A673 (cell line): ENCODE results near the gene PCDH17. TPM values are rescaled to one million over a fixed set of nuclear protein-coding genes. Genes with fewer than 3 reads are reported as not detected.

ENCODE experiments used
- BruUV-seq: library from RNA; stranded (reverse); fragments of 400-500 nt; replicated peaks from 2 replicates; lab custom pipeline; 2021; lab: Mats Ljungman, UMichigan
- CTCF ChIA-PET: fragments of 300-600 bp; sonication (Branson Sonifier 250); formaldehyde crosslinking; loops from one replicate; lab custom pipeline; 2022; ENCODE audit warnings: antibody characterized with exemption; lab: Charles Lee
- POLR2A ChIA-PET: fragments of 300-600 bp; sonication (Branson Sonifier 250); formaldehyde crosslinking; loops from one replicate; lab custom pipeline; 2022; ENCODE audit warnings: antibody characterized with exemption; ENCODE audit not compliant: low non-redundant PET; lab: Charles Lee
- DNase-seq: peaks from one replicate; pipeline ENCODE4 v3.0.0-alpha.2; 2015; ENCODE audit warnings: low spot score
- H3K27ac ChIP-seq: fragments of 200-600 bp; sonication (generic); 2 replicates; pipeline ENCODE4 v1.5.1; 2016; ENCODE audit warnings: mixed run types, low read depth, mild to moderate bottlenecking, mixed read lengths, antibody characterized with exemption, low read length; ENCODE audit not compliant: poor library complexity, severe bottlenecking
- H3K27me3 ChIP-seq: fragments of 200-600 bp; sonication (generic); replicated peaks from 2 replicates; pipeline ENCODE4 v1.6.1; 2017; ENCODE audit warnings: mixed run types, low read depth, mild to moderate bottlenecking, mixed read lengths, antibody characterized with exemption, low read length; ENCODE audit not compliant: insufficient read depth, poor library complexity
- H3K36me3 ChIP-seq: fragments of 200-600 bp; sonication (generic); 2 replicates; pipeline ENCODE4 v1.6.1; 2016; ENCODE audit warnings: mixed run types, mild to moderate bottlenecking, mixed read lengths, antibody characterized with exemption, low read length; ENCODE audit not compliant: insufficient read depth, poor library complexity, severe bottlenecking
- H3K4me1 ChIP-seq: fragments of 200-600 bp; sonication (generic); 2 replicates; pipeline ENCODE4 v1.6.1; 2017; ENCODE audit warnings: mixed run types, mild to moderate bottlenecking, mixed read lengths, antibody characterized with exemption, low read length; ENCODE audit not compliant: insufficient read depth, poor library complexity, severe bottlenecking
- H3K4me3 ChIP-seq: fragments of 200-600 bp; sonication (generic); 2 replicates; pipeline ENCODE4 v1.5.1; 2016; ENCODE audit warnings: low read depth, mixed run types, mild to moderate bottlenecking, mixed read lengths, low read length; ENCODE audit not compliant: poor library complexity, severe bottlenecking
- H3K9me3 ChIP-seq: fragments of 200-600 bp; sonication (generic); 2 replicates; pipeline ENCODE4 v1.6.1; 2016; ENCODE audit warnings: mixed run types, low read depth, mild to moderate bottlenecking, mixed read lengths, antibody characterized with exemption, low read length; ENCODE audit not compliant: poor library complexity, severe bottlenecking
- CTCF ChIP-seq: fragments of 300-800, 200-600 bp; sonication (generic); conservative IDR thresholded peaks from 2 replicates; pipeline ENCODE4 v1.5.1; 2017; ENCODE audit warnings: low read depth, mild to moderate bottlenecking, antibody characterized with exemption, low read length, moderate library complexity, mixed read lengths
- EZH2 ChIP-seq: fragments of 200-600 bp; sonication (generic); IDR thresholded peaks from 2 replicates; pipeline ENCODE4 v1.6.1; 2017; ENCODE audit warnings: borderline replicate concordance, low read depth, mild to moderate bottlenecking, mixed read lengths, antibody characterized with exemption, low read length; ENCODE audit not compliant: poor library complexity, severe bottlenecking
- intact Hi-C: fragments of 100-400 bp; cut with micrococcal nuclease; formaldehyde crosslinking; loops from one replicate; pipeline ENCODE4 v1.10.0; 2022; ENCODE audit not compliant: unreplicated experiment
- total RNA-seq: library from RNA; stranded (reverse); gene quantifications from 2 replicates; pipeline ENCODE4 v1.2.3, GENCODE V29; 2021

Gene PCDH17
- total RNA-seq, 1 experiment from 2014 or later: 79.5 TPM

- peaks cover 12% of the 10 kb centered on the region for H3K9me3 ChIP-seq
- no TSS peak for BruUV-seq
- H3K4me1 ChIP-seq: peaks cover 22% of the 10 kb centered on the region
- intact Hi-C loops: loop anchor here (10.0 kb wide), 2 partner anchors 1330 to 1840 kb away; no protein-coding TSS in a partner anchor
- POLR2A ChIA-PET: no interaction called here
- CTCF ChIA-PET: no interaction called here
- H3K27me3 ChIP-seq: no peaks in the 10 kb centered on the region
- no peak overlapping the region for H3K27ac ChIP-seq
- no peak for DNase-seq
- TF ChIP-seq CTCF (no peak), EZH2 (no peak)
- peaks cover 35% of the 10 kb centered on the region for H3K36me3 ChIP-seq
- peak overlapping the region; percentile 45 for H3K4me3 ChIP-seq
These were observed 3.3 kb downstream of the PCDH17 start for GRCh38 chr13:57634839-57635165.

GRCh38 chr13:57635541-57636085 lies 4.1 kb downstream of the PCDH17 start:
- Histone ChIP-seq H3K4me3 (peak overlapping the region; percentile 45), H3K4me1 (peaks cover 30% of the 10 kb centered on the region), H3K27ac (no peak overlapping the region), H3K27me3 (no peaks in the 10 kb centered on the region), H3K36me3 (peaks cover 39% of the 10 kb centered on the region), H3K9me3 (peaks cover 12% of the 10 kb centered on the region)
- BruUV-seq: no TSS peak
- no peak for TF ChIP-seq EZH2
- TF ChIP-seq CTCF: no peak
- CTCF ChIA-PET: interaction anchor here (0.6 kb wide), 1 partner anchor 269 kb away, joined by 4 read pairs; no protein-coding TSS in a partner anchor
- POLR2A ChIA-PET: no interaction called here
- no peak for DNase-seq
- intact Hi-C loops: loop anchor here (10.0 kb wide), 2 partner anchors 1329 to 1839 kb away; no protein-coding TSS in a partner anchor

- peaks cover 12% of the 10 kb centered on the region for H3K9me3 ChIP-seq
- peaks cover 39% of the 10 kb centered on the region for H3K36me3 ChIP-seq
- POLR2A ChIA-PET: no interaction called here
- BruUV-seq: no TSS peak
- intact Hi-C loops: loop anchor here (10.0 kb wide), 2 partner anchors 1328 to 1838 kb away; no protein-coding TSS in a partner anchor
- H3K27ac ChIP-seq: no peak overlapping the region
- no peak for DNase-seq
- H3K4me1 ChIP-seq: peaks cover 40% of the 10 kb centered on the region
- H3K27me3 ChIP-seq: no peaks in the 10 kb centered on the region
- CTCF ChIA-PET: no interaction called here
- peak overlapping the region; percentile 45 for H3K4me3 ChIP-seq
- no peak for TF ChIP-seq CTCF
- TF ChIP-seq EZH2: no peak
These were observed 5.3 kb downstream of the PCDH17 start for GRCh38 chr13:57636816-57637215.
